CD4-positive, alpha-beta memory T cell (primary cell): ENCODE results near the gene HAVCR2. TPM values are rescaled to one million over a fixed set of nuclear protein-coding genes. Genes with fewer than 3 reads are reported as not detected.

Source experiments
- CTCF ChIA-PET: fragments of 350-600 bp; sonication (Branson Sonifier 250); formaldehyde crosslinking; loops from one replicate; lab custom pipeline; 2021; ENCODE audit warnings: inconsistent platforms; ENCODE audit not compliant: partially characterized antibody; lab: Charles Lee
- POLR2A ChIA-PET: fragments of 350-600 bp; sonication (Branson Sonifier 250); formaldehyde crosslinking; loops from one replicate; lab custom pipeline; 2021; ENCODE audit not compliant: partially characterized antibody; lab: Charles Lee
- DNase-seq, 5 donors: peaks; one replicate each; pipeline versions ENCODE4 v3.0.0 to v3.0.0-alpha.2; 2020 to 2022; ENCODE audit warnings: mixed read lengths in 1 of 5
- H3K27ac ChIP-seq: one replicate; pipeline ENCODE4 v1.7.0; 2013; ENCODE audit warnings: low read depth, low read length
- H3K27me3 ChIP-seq: 2 replicates; pipeline ENCODE4 v1.7.0; 2013; ENCODE audit warnings: mild to moderate bottlenecking, low read length, moderate library complexity; ENCODE audit not compliant: insufficient read depth
- H3K36me3 ChIP-seq: 2 replicates; pipeline ENCODE4 v1.7.0; 2013; ENCODE audit warnings: mild to moderate bottlenecking, low read length, moderate library complexity; ENCODE audit not compliant: insufficient read depth
- H3K4me1 ChIP-seq: 2 replicates; pipeline ENCODE4 v1.7.0; 2013; ENCODE audit warnings: mild to moderate bottlenecking, low read length, moderate library complexity; ENCODE audit not compliant: insufficient read depth
- H3K4me3 ChIP-seq, 2 donors: one replicate each; pipeline ENCODE4 v1.7.0; 2013; ENCODE audit warnings: low read length in 2 of 2, mild to moderate bottlenecking in 1 of 2
- H3K9me3 ChIP-seq, 2 donors: one replicate each; pipeline ENCODE4 v1.7.0; 2013; ENCODE audit warnings: low read length in 2 of 2, control low read depth in 1 of 2; ENCODE audit not compliant: control insufficient read depth in 1 of 2
- H3K27ac Mint-ChIP-seq, 7 donors: one replicate each; pipeline ENCODE4 v1.8.0; 2020 to 2021; ENCODE audit warnings: mixed read lengths in 7 of 7, mild to moderate bottlenecking in 6 of 7, inconsistent platforms in 3 of 7, moderate library complexity in 3 of 7
- H3K27me3 Mint-ChIP-seq, 2 donors: one replicate each; pipeline ENCODE4 v1.8.0; 2020 to 2021; ENCODE audit warnings: mixed read lengths in 2 of 2
- H3K36me3 Mint-ChIP-seq, 2 donors: one replicate each; pipeline ENCODE4 v1.8.0; 2020 to 2021; ENCODE audit warnings: mixed read lengths in 2 of 2, inconsistent platforms in 1 of 2, mild to moderate bottlenecking in 1 of 2
- H3K4me1 Mint-ChIP-seq, 4 donors: one replicate each; pipeline ENCODE4 v1.8.0; 2020 to 2021; ENCODE audit warnings: mixed read lengths in 4 of 4, mild to moderate bottlenecking in 1 of 4
- H3K4me3 Mint-ChIP-seq, 8 donors: one replicate each; pipeline ENCODE4 v1.8.0; 2020 to 2021; ENCODE audit warnings: mixed read lengths in 8 of 8, mild to moderate bottlenecking in 7 of 8, moderate library complexity in 6 of 8, inconsistent platforms in 3 of 8
- H3K9me3 Mint-ChIP-seq, 8 donors: one replicate each; pipeline ENCODE4 v1.8.0; 2020 to 2021; ENCODE audit warnings: mixed read lengths in 8 of 8, mild to moderate bottlenecking in 5 of 8, inconsistent platforms in 3 of 8, moderate library complexity in 1 of 8
- intact Hi-C: fragments of 100-400 bp; cut with micrococcal nuclease; formaldehyde crosslinking; loops from one replicate; pipeline ENCODE4 v1.15.1; 2023
- polyA plus RNA-seq, 2 donors: library from polyadenylated mRNA; unstranded; fragments of 300-500 nt; fragmentation: Illumina TruSeq; gene quantifications; one replicate each; pipeline ENCODE4 v1.2.3, GENCODE V29; 2021
- total RNA-seq, 2 experiments: library from RNA; stranded (reverse); gene quantifications; one replicate each; pipeline ENCODE4 v1.2.3, GENCODE V29; 2021

The HAVCR2 gene
- total and polyA plus RNA-seq, 4 experiments from 2014 or later: 2.7 to 8.4 (median 4.7) TPM

- peak overlapping the region; percentile 9 to 94 for H3K4me3 ChIP-seq
- POLR2A ChIA-PET: interaction anchor here (0.7 to 4.3 kb wide), 60 partner anchors 9 to 715 kb away, joined by 3 to 51 read pairs (median 6); partner anchors contain the start of genes CLINT1, CYFIP2, HAVCR2 and ITK
- peaks cover 31% of the 10 kb centered on the region for H3K4me1 ChIP-seq
- Mint-ChIP-seq H3K36me3 (peaks cover 15 to 32% of the 10 kb centered on the region in 2 donors), H3K4me1 (peaks cover 30 to 62% (median 42%) of the 10 kb centered on the region in 4 donors), H3K9me3 (no peaks in the 10 kb centered on the region), H3K27ac (peak overlapping the region; percentile 94 to 100 (median 99)), H3K4me3 (peak overlapping the region; percentile 94 to 100 (median 98)), H3K27me3 (no peaks in the 10 kb centered on the region)
- CTCF ChIA-PET: interaction anchor here (0.8 to 2.3 kb wide), 16 partner anchors 10 to 600 kb away, joined by 3 to 12 read pairs (median 4); partner anchors contain the start of gene LSM11
- peak overlapping the region; percentile 98 for H3K27ac ChIP-seq
- intact Hi-C loops: loop anchor here (1.0 to 5.0 kb wide), 3 partner anchors 123 to 714 kb away; partner anchors contain the start of genes CLINT1, CYFIP2 and LSM11
- DNase-seq: peak in 1 of 5 donors; percentile 76
- H3K36me3 ChIP-seq: peaks cover 6% of the 10 kb centered on the region
- H3K27me3 ChIP-seq: no peaks in the 10 kb centered on the region
- H3K9me3 ChIP-seq: no peaks in the 10 kb centered on the region
These were observed 34.5 kb upstream of the HAVCR2 start for GRCh38 chr5:157143127-157143971.

- H3K27me3 Mint-ChIP-seq: no peaks in the 10 kb centered on the region
These were observed 33.7 kb upstream of the HAVCR2 start, which contains the start of gene MED7 for GRCh38 chr5:157142317-157143126. Gene MED7 (minus strand): TSS chr5:157142865. CDS start chr5:157139431, 3,434 bp downstream.

GRCh38 chr5:157137691-157138090 is 28.8 kb upstream of the HAVCR2 start:
- ChIA-PET CTCF (interaction anchor here (1.3 kb wide), 1 partner anchor 116 kb away, joined by 5 read pairs; no protein-coding TSS in a partner anchor), POLR2A (no interaction called here)
- no peaks in the 10 kb centered on the region for H3K9me3 Mint-ChIP-seq
- DNase-seq: no peak
- H3K4me1 Mint-ChIP-seq: peaks cover 26 to 51% (median 38%) of the 10 kb centered on the region in 4 donors
- H3K36me3 Mint-ChIP-seq: peaks cover 21 to 45% of the 10 kb centered on the region in 2 donors
- peaks cover 21% of the 10 kb centered on the region for H3K4me1 ChIP-seq
- no peaks in the 10 kb centered on the region for H3K27me3 ChIP-seq
- peaks cover 8% of the 10 kb centered on the region for H3K36me3 ChIP-seq
- H3K27ac ChIP-seq: no peak overlapping the region
- H3K27ac Mint-ChIP-seq: peak overlapping the region in 1 of 7 donors; percentile 71
- no peak overlapping the region for H3K4me3 ChIP-seq
- no peaks in the 10 kb centered on the region for H3K9me3 ChIP-seq
- no peaks in the 10 kb centered on the region for H3K27me3 Mint-ChIP-seq
- no peak overlapping the region for H3K4me3 Mint-ChIP-seq
- intact Hi-C loops: loop anchor here (10.0 kb wide), 1 partner anchor 203 kb away; no protein-coding TSS in a partner anchor

More at GRCh38 chr5:157142317-157143126, 33.7 kb upstream of the HAVCR2 start, which contains the start of gene MED7:
- H3K9me3 ChIP-seq: no peaks in the 10 kb centered on the region
- H3K4me1 Mint-ChIP-seq: peaks cover 29 to 61% (median 39%) of the 10 kb centered on the region in 4 donors
- no peaks in the 10 kb centered on the region for H3K9me3 Mint-ChIP-seq
- H3K27ac ChIP-seq: peak within 1 kb of the TSS; percentile 98
- H3K4me3 Mint-ChIP-seq: peak within 1 kb of the TSS; percentile 94 to 100 (median 98)
- peak; percentile 94 to 98 (median 97) for DNase-seq
- POLR2A ChIA-PET: interaction anchor here (0.7 to 4.3 kb wide), 59 partner anchors 10 to 716 kb away, joined by 3 to 51 read pairs (median 7); partner anchors contain the start of genes CLINT1, CYFIP2, HAVCR2 and ITK
- H3K27me3 ChIP-seq: no peaks in the 10 kb centered on the region
- CTCF ChIA-PET: interaction anchor here (0.8 to 2.3 kb wide), 16 partner anchors 10 to 601 kb away, joined by 3 to 12 read pairs (median 4); partner anchors contain the start of gene LSM11
- intact Hi-C loops: loop anchor here (1.0 to 5.0 kb wide), 3 partner anchors 124 to 715 kb away; partner anchors contain the start of genes CLINT1, CYFIP2 and LSM11
- H3K27ac Mint-ChIP-seq: peak within 1 kb of the TSS; percentile 94 to 100 (median 99)
- peaks cover 28% of the 10 kb centered on the region for H3K4me1 ChIP-seq
- H3K36me3 Mint-ChIP-seq: peaks cover 19 to 40% of the 10 kb centered on the region in 2 donors
- H3K4me3 ChIP-seq: peak within 1 kb of the TSS; percentile 92 to 94
- peaks cover 8% of the 10 kb centered on the region for H3K36me3 ChIP-seq

- DNase-seq: no peak
- Histone ChIP-seq H3K9me3 (no peaks in the 10 kb centered on the region), H3K36me3 (no peaks in the 10 kb centered on the region), H3K4me1 (no peaks in the 10 kb centered on the region), H3K27me3 (no peaks in the 10 kb centered on the region), H3K4me3 (no peak overlapping the region), H3K27ac (no peak overlapping the region)
- intact Hi-C loops: loop anchor here (1.0 to 10.0 kb wide), 3 partner anchors 197 to 1430 kb away; no protein-coding TSS in a partner anchor
- peaks cover 0 to 11% of the 10 kb centered on the region in 2 donors for H3K36me3 Mint-ChIP-seq
- H3K4me1 Mint-ChIP-seq: peaks cover 7 to 24% (median 10%) of the 10 kb centered on the region in 4 donors
- no peak overlapping the region for H3K4me3 Mint-ChIP-seq
- ChIA-PET CTCF (interaction anchor here (0.7 to 3.1 kb wide), 13 partner anchors 8 to 1993 kb away, joined by 3 to 17 read pairs (median 5); partner anchors contain the start of gene MED7), POLR2A (interaction anchor here (3.0 kb wide), 1 partner anchor 11 kb away, joined by 14 read pairs; the partner anchor contains the start of gene MED7)
- no peaks in the 10 kb centered on the region for H3K9me3 Mint-ChIP-seq
- H3K27ac Mint-ChIP-seq: no peak overlapping the region
- H3K27me3 Mint-ChIP-seq: no peaks in the 10 kb centered on the region
These were observed 23.4 kb upstream of the HAVCR2 start for GRCh38 chr5:157132281-157132612.

GRCh38 chr5:157130925-157131324 is 22.1 kb upstream of the HAVCR2 start:
- H3K27ac ChIP-seq: no peak overlapping the region
- Mint-ChIP-seq H3K36me3 (peaks cover 0 to 4% of the 10 kb centered on the region in 2 donors), H3K4me1 (peaks cover 6 to 21% (median 9%) of the 10 kb centered on the region in 4 donors), H3K27ac (no peak overlapping the region), H3K27me3 (no peaks in the 10 kb centered on the region), H3K4me3 (no peak overlapping the region), H3K9me3 (no peaks in the 10 kb centered on the region)
- H3K4me3 ChIP-seq: no peak overlapping the region
- H3K36me3 ChIP-seq: no peaks in the 10 kb centered on the region
- intact Hi-C loops: loop anchor here (5.0 to 10.0 kb wide), 2 partner anchors 196 to 1429 kb away; no protein-coding TSS in a partner anchor
- POLR2A ChIA-PET: interaction anchor here (0.6 to 0.7 kb wide), 2 partner anchors 561 to 1673 kb away, joined by 3 to 4 read pairs; no protein-coding TSS in a partner anchor
- DNase-seq: no peak
- H3K9me3 ChIP-seq: no peaks in the 10 kb centered on the region
- no peaks in the 10 kb centered on the region for H3K27me3 ChIP-seq
- no peaks in the 10 kb centered on the region for H3K4me1 ChIP-seq
- CTCF ChIA-PET: interaction anchor here (0.7 to 2.9 kb wide), 9 partner anchors 11 to 1514 kb away, joined by 3 to 17 read pairs (median 4); partner anchors contain the start of genes HAVCR1 and MED7

GRCh38 chr5:157121709-157122108 is 12.9 kb upstream of the HAVCR2 start:
- no peaks in the 10 kb centered on the region for H3K9me3 ChIP-seq
- no peaks in the 10 kb centered on the region for H3K4me1 ChIP-seq
- Mint-ChIP-seq H3K27ac (no peak overlapping the region), H3K27me3 (no peaks in the 10 kb centered on the region), H3K4me1 (peaks cover under 1 to 5% (median 1%) of the 10 kb centered on the region in 4 donors), H3K4me3 (no peak overlapping the region), H3K9me3 (peaks cover 0 to 28% (median 17%) of the 10 kb centered on the region in 8 donors), H3K36me3 (peaks cover 5 to 14% of the 10 kb centered on the region in 2 donors)
- ChIA-PET CTCF (interaction anchor here (0.9 kb wide), 1 partner anchor 208 kb away, joined by 3 read pairs; no protein-coding TSS in a partner anchor), POLR2A (no interaction called here)
- no peaks in the 10 kb centered on the region for H3K27me3 ChIP-seq
- H3K36me3 ChIP-seq: no peaks in the 10 kb centered on the region
- no peak overlapping the region for H3K27ac ChIP-seq
- intact Hi-C loops: no loop called here
- no peak for DNase-seq
- no peak overlapping the region for H3K4me3 ChIP-seq
